CMK (cell line): ENCODE results near the gene SMIM1.

Source experiments
- DNase-seq: peaks from one replicate; pipeline ENCODE4 v3.0.0-alpha.2; 2010; ENCODE audit warnings: low read depth

SMIM1 gene

DNA sequence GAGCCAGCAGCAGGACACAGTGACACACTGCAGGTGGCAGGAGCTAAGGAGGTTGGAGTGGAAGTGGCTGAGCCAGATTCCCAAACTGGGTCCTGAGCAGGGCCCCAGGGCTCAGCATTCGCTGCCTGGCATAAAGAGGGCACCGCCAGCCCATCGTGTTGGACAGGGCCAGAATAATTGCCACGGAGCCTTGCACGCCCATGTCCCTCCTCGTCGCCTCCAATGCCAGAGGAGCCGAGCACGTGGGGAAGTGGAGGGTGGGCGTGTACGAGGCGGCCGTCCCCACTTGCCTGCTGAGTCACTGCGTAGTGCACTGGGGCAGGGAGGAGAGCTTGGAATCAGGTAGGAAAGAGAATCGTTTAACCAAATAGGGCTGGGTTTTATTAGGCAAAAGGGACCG, 49.9 kb downstream of the SMIM1 start:
- no peak for DNase-seq

GRCh38 chr1:3824650-3825049, 52.1 kb downstream of the SMIM1 start:
- no peak for DNase-seq

GRCh38 chr1:3825356-3825755, 52.8 kb downstream of the SMIM1 start:
- DNase-seq = no peak
